ENCODE results near the gene FOXR1.
"Not testable (repeated sequence)": the region's sequence is repeated elsewhere in the genome, so short reads cannot be mapped to it uniquely, and the experiment has no call there.

The FOXR1 gene

GRCh38 chr11:118947091-118947490 is 24.5 kb upstream of the FOXR1 start:
- no peak for DNase-seq

GRCh38 chr11:118948000-118948399 is 23.6 kb upstream of the FOXR1 start:
- DNase-seq, result no peak

DNA sequence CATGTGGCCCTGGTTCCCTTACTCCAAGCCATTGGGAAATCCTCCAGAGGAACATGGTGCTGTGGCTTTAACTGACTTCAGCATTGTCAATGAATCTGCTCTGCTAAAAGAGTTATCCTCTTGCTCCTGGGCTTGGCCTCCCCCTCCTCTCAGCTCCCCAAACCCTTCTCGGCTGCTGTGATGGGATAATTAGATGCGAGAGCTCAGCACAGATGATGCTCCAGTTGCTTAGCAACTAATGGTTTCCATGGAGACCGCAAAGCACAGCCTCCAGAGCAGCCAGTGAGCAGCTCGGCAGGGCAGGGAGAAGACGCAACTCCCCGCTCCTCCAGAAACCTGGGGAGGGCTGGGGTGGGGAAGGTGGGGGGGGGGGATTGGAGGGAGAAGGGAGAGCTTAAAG is 18.3 kb upstream of the FOXR1 start:
- no peak for DNase-seq

DNA sequence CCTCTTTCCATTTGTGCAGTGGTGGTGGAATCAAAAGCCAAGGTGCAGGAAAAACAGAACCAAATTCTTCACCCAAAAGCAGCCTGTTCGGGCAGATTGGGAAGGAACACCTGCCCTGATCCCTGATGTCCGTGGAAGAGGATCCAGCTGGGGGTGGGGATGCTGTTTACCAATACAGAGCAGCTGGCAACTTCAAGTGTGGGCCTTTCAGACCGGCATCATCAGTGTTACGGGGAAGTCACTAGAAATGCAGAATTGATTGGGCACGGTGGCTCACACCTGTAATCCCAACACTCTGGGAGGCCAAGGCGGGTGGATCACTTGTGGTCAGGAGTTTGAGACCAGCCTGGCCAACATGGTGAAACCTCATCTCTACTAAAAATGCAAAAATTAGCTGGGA is 17.6 kb upstream of the FOXR1 start:
- DNase-seq, result not testable (repeated sequence)

GRCh38 chr11:118956094-118956846 is 15.3 kb upstream of the FOXR1 start, which contains the start of gene UPK2:
TSS of gene UPK2 (plus strand) at chr11:118956298. CDS start at chr11:118956351, 53 bp downstream.
- DNase-seq, result peak; percentile 72

- DNase-seq, result no peak
Observed at GRCh38 chr11:118956847-118957469, 14.6 kb upstream of the FOXR1 start.

DNA sequence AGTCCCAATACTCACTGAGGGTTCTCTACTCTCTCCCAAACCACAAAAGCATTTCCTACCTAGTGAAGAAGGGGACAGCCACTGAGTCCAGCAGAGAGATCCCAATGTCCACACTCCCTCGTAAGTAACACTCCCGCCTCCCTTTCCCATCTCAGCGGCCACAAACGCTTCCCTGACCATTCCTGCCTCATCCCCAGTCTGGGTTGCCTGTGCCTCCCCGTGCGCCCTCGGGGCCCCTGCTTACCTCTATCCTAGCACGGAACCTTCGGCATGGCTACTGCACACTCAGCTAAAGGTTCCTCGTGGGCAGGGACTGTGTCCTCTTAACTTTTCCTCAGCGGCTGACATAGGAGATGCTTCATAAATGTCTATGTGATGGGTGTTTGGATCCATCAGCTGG is 14.0 kb upstream of the FOXR1 start:
- DNase-seq, result no peak

- no peak for DNase-seq
Observed at GRCh38 chr11:118957968-118958367, 13.6 kb upstream of the FOXR1 start.

- no peak for DNase-seq
Observed at GRCh38 chr11:118958577-118958976, 13.0 kb upstream of the FOXR1 start.

- no peak for DNase-seq
Observed at GRCh38 chr11:118961189-118961588, 10.4 kb upstream of the FOXR1 start.

GRCh38 chr11:118961591-118961990 is 10.0 kb upstream of the FOXR1 start:
- DNase-seq, result no peak

- not testable (repeated sequence) for DNase-seq
Observed at GRCh38 chr11:118969508-118969907, 2.1 kb upstream of the FOXR1 start.

GRCh38 chr11:118973985-118974384 is 2.4 kb downstream of the FOXR1 start:
- DNase-seq, result no peak

GRCh38 chr11:118975771-118976709 is 4.5 kb downstream of the FOXR1 start:
- DNase-seq, result no peak

- DNase-seq, result no peak
Observed at GRCh38 chr11:118979434-118979833, 7.9 kb downstream of the FOXR1 start.

- no peak for DNase-seq
Observed at GRCh38 chr11:118980191-118980881, 8.8 kb downstream of the FOXR1 start.

- DNase-seq, result not testable (repeated sequence)
Observed at GRCh38 chr11:118984337-118984736, 12.8 kb downstream of the FOXR1 start.

DNA sequence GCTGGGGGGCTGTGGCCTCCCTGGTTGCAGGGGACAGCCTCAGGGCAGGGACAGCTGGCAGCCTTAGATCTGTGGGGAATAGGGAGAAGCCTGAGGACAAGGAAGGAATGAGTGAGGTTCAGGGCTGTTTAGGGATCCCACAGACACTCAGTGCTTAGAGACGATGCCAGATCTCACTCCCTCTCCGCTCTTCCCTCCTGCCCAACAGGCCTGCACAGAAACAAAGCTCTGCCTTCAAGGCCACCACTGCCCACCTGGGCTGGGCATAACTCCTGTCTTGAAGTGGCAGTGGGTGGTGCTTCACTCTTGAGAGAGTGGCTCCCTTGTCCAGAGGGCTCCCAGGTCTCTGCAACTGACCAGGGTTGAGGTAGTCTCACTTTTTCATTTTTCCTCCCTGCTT is 13.3 kb downstream of the FOXR1 start:
- no peak for DNase-seq

GRCh38 chr11:118988280-118988679 is 16.7 kb downstream of the FOXR1 start:
- no peak for DNase-seq

- DNase-seq, result not testable (repeated sequence)
Observed at GRCh38 chr11:118991486-118992038, 20.0 kb downstream of the FOXR1 start.

DNA sequence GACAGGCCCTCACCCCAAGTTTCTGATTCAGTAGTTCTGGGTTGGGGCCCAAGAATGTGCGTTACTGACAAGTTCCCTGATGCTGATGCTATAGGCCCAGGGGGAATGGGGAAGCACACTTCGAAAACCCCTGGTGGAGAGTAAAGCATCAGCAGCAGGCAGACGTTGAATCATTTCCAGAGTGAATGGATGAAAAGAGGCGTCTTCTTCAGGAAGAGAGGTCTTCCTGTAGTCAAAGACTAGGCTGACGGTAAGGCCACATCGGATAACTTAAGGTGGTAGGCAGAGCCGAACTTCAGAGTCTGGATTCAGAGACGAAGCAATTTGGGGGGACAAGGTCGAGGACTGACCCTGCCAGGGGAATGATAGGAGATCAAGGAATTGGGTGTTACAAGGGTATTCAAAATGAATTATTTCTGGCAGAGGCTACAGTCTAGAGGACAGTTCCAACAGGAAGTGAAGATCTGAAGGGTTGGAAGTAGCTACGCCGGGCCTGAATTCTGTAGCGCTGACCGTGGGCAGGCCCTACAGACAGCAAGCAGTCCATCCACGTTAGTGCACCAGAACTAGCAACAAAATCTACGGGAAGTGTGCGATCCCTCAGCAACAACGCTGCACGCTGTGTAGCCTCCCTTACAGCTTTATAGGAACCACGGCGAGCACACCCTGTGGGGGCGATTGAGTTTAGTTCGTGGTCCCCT is 25.5 kb downstream of the FOXR1 start:
- no peak for DNase-seq
